NB4 (cell line): ENCODE results near the gene GARIN5A.
A peak's percentile ranks its signal among the peaks of the same experiment; 100 is the strongest.

ENCODE experiments used
- DNase-seq: peaks from one replicate; pipeline ENCODE4 v3.0.0; 2010; ENCODE audit warnings: low read depth
- H3K4me3 ChIP-seq: one replicate; pipeline ENCODE4 v1.5.1; 2011; ENCODE audit warnings: mild to moderate bottlenecking, low read depth, low read length, moderate library complexity
- MYC ChIP-seq: IDR thresholded peaks from 2 replicates; pipeline ENCODE4 v1.6.1; 2011; ENCODE audit warnings: low read depth, low read length
- POLR2A ChIP-seq: IDR thresholded peaks from 2 replicates; pipeline ENCODE4 v1.6.1; 2011; ENCODE audit warnings: mild to moderate bottlenecking; ENCODE audit not compliant: insufficient read length; ENCODE audit errors: extremely low read depth
- TF ChIP-seq, protein P1 (sequence below): IDR thresholded peaks from 2 replicates; pipeline ENCODE4 v1.6.1; 2011; ENCODE audit warnings: low read depth, low read length
- TF ChIP-seq, protein P2 (sequence below): IDR thresholded peaks from one replicate; pipeline ENCODE4 v1.5.1; 2012; ENCODE audit warnings: low read depth, low read length

Gene GARIN5A

GRCh38 chr19:50480281-50481111 lies 3.8 kb upstream of the GARIN5A start:
- DNase-seq: no peak
- no peak overlapping the region for H3K4me3 ChIP-seq
- TF ChIP-seq, protein P1, sequence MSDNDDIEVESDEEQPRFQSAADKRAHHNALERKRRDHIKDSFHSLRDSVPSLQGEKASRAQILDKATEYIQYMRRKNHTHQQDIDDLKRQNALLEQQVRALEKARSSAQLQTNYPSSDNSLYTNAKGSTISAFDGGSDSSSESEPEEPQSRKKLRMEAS: no peak
- TF ChIP-seq MYC: no peak
- TF ChIP-seq, protein P2, sequence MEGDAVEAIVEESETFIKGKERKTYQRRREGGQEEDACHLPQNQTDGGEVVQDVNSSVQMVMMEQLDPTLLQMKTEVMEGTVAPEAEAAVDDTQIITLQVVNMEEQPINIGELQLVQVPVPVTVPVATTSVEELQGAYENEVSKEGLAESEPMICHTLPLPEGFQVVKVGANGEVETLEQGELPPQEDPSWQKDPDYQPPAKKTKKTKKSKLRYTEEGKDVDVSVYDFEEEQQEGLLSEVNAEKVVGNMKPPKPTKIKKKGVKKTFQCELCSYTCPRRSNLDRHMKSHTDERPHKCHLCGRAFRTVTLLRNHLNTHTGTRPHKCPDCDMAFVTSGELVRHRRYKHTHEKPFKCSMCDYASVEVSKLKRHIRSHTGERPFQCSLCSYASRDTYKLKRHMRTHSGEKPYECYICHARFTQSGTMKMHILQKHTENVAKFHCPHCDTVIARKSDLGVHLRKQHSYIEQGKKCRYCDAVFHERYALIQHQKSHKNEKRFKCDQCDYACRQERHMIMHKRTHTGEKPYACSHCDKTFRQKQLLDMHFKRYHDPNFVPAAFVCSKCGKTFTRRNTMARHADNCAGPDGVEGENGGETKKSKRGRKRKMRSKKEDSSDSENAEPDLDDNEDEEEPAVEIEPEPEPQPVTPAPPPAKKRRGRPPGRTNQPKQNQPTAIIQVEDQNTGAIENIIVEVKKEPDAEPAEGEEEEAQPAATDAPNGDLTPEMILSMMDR: no peak
- no peak for TF ChIP-seq POLR2A

DNA sequence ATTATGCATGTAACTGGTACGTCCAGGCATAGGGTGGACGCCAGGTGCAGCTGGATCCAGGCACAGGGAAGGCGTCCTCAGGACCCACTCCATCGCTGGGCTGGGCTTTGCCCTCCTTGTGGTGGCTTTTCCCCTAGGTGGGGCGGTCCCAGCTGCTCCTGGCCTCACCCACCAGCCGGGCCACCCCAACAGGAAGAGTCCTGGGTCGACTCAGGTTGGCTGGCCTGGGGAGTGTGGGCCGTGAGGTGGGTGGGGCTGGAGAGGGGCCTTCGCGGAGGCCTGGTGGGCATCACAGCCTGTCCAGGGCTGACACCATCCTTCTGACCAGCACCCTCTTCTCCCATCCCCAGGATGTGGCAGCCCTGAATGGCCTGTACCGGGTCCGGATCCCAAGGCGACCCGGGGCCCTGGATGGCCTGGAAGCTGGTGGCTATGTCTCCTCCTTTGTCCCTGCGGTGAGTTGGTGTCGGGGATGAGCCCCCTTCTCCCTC lies 3.2 kb upstream of the GARIN5A start:
- no peak overlapping the region for H3K4me3 ChIP-seq

DNA sequence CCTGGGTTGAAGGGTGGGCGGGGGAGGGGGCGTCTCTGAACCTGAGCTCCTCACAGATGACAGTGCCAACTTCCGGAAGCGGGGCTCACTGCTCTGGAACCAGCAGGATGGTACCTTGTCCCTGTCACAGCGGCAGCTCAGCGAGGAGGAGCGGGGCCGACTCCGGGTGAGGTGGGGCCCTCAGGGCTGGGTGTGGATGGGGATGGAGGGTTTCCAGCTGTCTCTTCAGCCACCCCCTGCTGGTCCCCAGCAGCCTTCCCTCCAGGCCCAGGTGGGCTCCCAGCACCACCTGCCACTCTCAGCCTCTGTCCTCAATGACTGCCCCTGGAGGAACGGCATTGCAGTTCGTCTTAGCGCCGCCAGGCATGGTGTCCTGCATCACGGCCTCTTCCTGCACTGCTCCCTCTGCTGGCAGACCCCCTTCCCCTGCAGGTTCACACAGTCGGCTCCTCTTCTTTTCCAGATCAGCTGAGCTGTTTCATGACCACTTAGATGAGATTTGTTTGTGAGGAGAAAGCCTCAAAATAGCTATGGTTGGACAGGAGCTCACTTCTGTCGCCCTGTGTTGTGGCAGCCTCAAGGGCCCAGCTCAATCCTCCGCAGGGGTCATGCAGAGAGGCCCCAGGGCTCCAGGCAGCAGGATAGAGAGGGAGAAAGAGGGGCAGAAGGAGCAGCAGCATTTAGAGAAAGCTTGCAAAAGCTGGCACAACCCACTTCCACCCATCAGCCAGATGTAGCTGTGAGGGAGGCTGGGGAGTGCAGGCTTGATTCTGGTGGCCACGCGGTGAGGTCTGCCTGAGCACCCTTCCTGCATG lies 2.5 kb upstream of the GARIN5A start:
- no peak overlapping the region for H3K4me3 ChIP-seq
- TF ChIP-seq, protein P2: peak; percentile 36
- TF ChIP-seq MYC (peak; percentile 21; the same call in 1 of the 2 replicates), POLR2A (no peak)
- TF ChIP-seq, protein P1: peak; percentile 56
- DNase-seq: no peak

More for the DNA sequence above, 3.2 kb upstream of the GARIN5A start:
- TF ChIP-seq MYC (no peak), POLR2A (no peak)
- TF ChIP-seq, protein P2: no peak
- TF ChIP-seq, protein P1: no peak
- no peak for DNase-seq

DNA sequence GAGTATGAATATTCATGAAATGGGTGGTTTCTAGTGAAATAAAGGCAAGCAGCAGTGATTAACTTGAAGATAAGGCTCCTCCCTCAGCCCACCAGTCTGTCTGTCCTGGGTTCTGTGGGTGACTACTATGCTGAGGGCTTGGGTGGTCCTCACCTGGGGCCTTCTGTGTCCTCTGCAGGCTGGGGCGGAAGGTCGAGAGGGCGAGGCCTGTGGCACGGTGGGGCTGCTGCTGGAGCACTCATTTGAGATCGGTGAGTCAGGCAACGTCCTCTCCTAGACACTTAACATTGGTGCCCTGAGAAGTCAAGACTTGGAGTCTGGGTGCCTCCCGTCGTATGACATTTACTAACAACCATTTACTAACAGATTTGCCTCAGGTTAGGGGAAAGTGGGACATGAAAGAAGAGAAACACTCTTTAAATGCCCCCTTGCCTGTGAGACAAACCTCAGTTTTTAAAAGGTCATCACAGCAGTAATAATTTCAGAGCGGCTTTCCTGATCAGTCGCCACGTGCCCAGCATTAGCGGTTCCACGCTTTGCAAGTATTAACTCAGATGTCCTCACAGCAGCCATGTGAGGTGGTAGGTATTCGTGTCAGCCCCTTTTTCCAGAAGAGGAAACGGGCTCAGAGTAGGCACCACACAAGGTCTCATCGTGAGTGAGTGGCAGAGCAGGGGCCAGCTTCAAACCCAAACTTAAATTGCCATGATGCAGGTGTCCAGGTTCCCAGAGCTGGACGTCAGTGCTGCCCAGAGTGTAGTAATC lies 1.3 kb upstream of the GARIN5A start:
- TF ChIP-seq, protein P1: no peak
- TF ChIP-seq POLR2A (no peak), MYC (no peak)
- TF ChIP-seq, protein P2: no peak
- no peak for DNase-seq
- H3K4me3 ChIP-seq: no peak overlapping the region

- DNase-seq: no peak
- H3K4me3 ChIP-seq: peak overlapping the region; percentile 44
- no peak for TF ChIP-seq MYC
- TF ChIP-seq, protein P2: no peak
- TF ChIP-seq, protein P1: no peak
- no peak for TF ChIP-seq POLR2A
Observed at GRCh38 chr19:50476907-50477238, 225 bp upstream of the GARIN5A start.
